Motor neuron (in vitro differentiated cells): ENCODE measurements around the gene WBP1L. TPM values are rescaled to one million over a fixed set of nuclear protein-coding genes. Genes with fewer than 3 reads are reported as not detected.
"Not testable (repeated sequence)": the region's sequence is repeated elsewhere in the genome, so short reads cannot be mapped to it uniquely, and the experiment has no call there.

Source experiments
- ATAC-seq, 8 experiments: fragments of 200-7000 bp; cut with Tn5 transposase; replicated peaks in 6 of 8; 2 replicates each; pipeline ENCODE4 v1.8.0; 2021; ENCODE audit warnings: mild to moderate bottlenecking in 8 of 8, moderate library complexity in 8 of 8
- H3K27ac ChIP-seq, 2 donors: fragments of 250-450 bp; sonication (Bioruptor Pico); 2 replicates each; pipeline ENCODE4 v1.9.0; 2021; ENCODE audit warnings: antibody characterized with exemption in 2 of 2, mild to moderate bottlenecking in 2 of 2, moderate library complexity in 1 of 2
- H3K4me1 ChIP-seq, 2 donors: fragments of 250-450 bp; sonication (Bioruptor Pico); replicated peaks in 1 of 2; 2 replicates each; pipeline ENCODE4 v1.6.1; 2021; ENCODE audit warnings: antibody characterized with exemption in 2 of 2, mild to moderate bottlenecking in 2 of 2, moderate library complexity in 1 of 2
- H3K4me3 ChIP-seq, 5 donors: fragments of 250-450 bp; sonication (Bioruptor Pico); 2 replicates each; pipeline ENCODE4 v1.9.0; 2021; ENCODE audit warnings: antibody characterized with exemption in 5 of 5, mild to moderate bottlenecking in 5 of 5, moderate library complexity in 4 of 5
- WGBS, 10 experiments: fragments of 450-650 bp; shearing (Covaris generic); methylation state at CpG; one replicate each; pipeline ENCODE4 v1.0.0; 2022; 5-methylcytosine and 5-hydroxymethylcytosine counted together
- in situ Hi-C, 9 experiments: fragments of 400-800 bp; cut with MboI; loops; one replicate each; pipeline ENCODE4 v1.15.0; 2021; ENCODE audit warnings: low sequenced_read_pairs in 9 of 9, low pct_unique_long_range_greater_than_20kb in 2 of 9; ENCODE audit not compliant: unreplicated experiment in 9 of 9
- total RNA-seq, 8 experiments: library from RNA; unstranded; fragments of 300-600 nt; gene quantifications; 2 replicates each; pipeline versions ENCODE4 v1.2.3 to v1.2.4, GENCODE V29; 2022

The WBP1L gene
- total RNA-seq, 8 experiments from 2014 or later, result 21.1 to 49.7 (median 26.7) TPM

GRCh38 chr10:102850025-102850518, 106.3 kb downstream of the WBP1L start:
- H3K27ac ChIP-seq, result no peak overlapping the region
- peak in 4 of 8 experiments; percentile 4 to 41 (median 14) for ATAC-seq
- peaks cover 0 to 3% of the 10 kb centered on the region in 2 donors for H3K4me1 ChIP-seq
- H3K4me3 ChIP-seq, result no peak overlapping the region
- in situ Hi-C loops, result no loop called here
- 67 to 100% (median 84%) methylated on average over 2 to 9 of the region's 9 CpGs; no CpG with 5 or more reads in 4 of the 10 experiments for WGBS, 10 experiments

GRCh38 chr10:102853237-102853636, 109.5 kb downstream of the WBP1L start:
- H3K4me1 ChIP-seq, in situ Hi-C loops, H3K27ac ChIP-seq, H3K4me3 ChIP-seq, ATAC-seq: not testable (repeated sequence)
- WGBS, 10 experiments, result 80 to 100% (median 92%) methylated on average over 1 to 5 of the region's 7 CpGs; no CpG with 5 or more reads in 1 of the 10 experiments

- in situ Hi-C loops, H3K4me1 ChIP-seq, H3K4me3 ChIP-seq: not testable (repeated sequence)
- 8 to 68% (median 47%) methylated on average over 2 to 8 of the region's 11 CpGs; no CpG with 5 or more reads in 1 of the 10 experiments for WGBS, 10 experiments
- peak overlapping the region; percentile 29 to 41 for H3K27ac ChIP-seq
- ATAC-seq, result peak; percentile 12 to 83 (median 78)
These were observed 112.1 kb downstream of the WBP1L start for GRCh38 chr10:102855731-102856436.

GRCh38 chr10:102856758-102857424, 113.1 kb downstream of the WBP1L start:
- 33 to 100% (median 94%) methylated on average over 1 to 3 of the region's 3 CpGs; no CpG with 5 or more reads in 3 of the 10 experiments for WGBS, 10 experiments
- in situ Hi-C loops, result no loop called here
- Histone ChIP-seq H3K4me3 (no peak overlapping the region), H3K27ac (no peak overlapping the region), H3K4me1 (peaks cover 6% of the 10 kb centered on the region in 2 donors)
- ATAC-seq, result no peak

- no peak for ATAC-seq
- WGBS, 10 experiments, result 50 to 100% (median 87%) methylated on average over 1 to 2 of the region's 2 CpGs
These were observed 116.2 kb downstream of the WBP1L start for GRCh38 chr10:102859911-102860310.

GRCh38 chr10:102863660-102864059, 119.9 kb downstream of the WBP1L start:
- in situ Hi-C loops, result no loop called here
- H3K4me1 ChIP-seq, result no peaks in the 10 kb centered on the region
- WGBS, 10 experiments, result 60 to 100% (median 86%) methylated on average over 1 to 2 of the region's 2 CpGs; no CpG with 5 or more reads in 1 of the 10 experiments
- no peak for ATAC-seq
- H3K27ac ChIP-seq, result no peak overlapping the region
- no peak overlapping the region for H3K4me3 ChIP-seq

More at GRCh38 chr10:102859911-102860310, 116.2 kb downstream of the WBP1L start:
- H3K27ac ChIP-seq, result no peak overlapping the region
- peaks cover 3 to 6% of the 10 kb centered on the region in 2 donors for H3K4me1 ChIP-seq
- in situ Hi-C loops, result no loop called here
- H3K4me3 ChIP-seq, result no peak overlapping the region

- peaks cover 0 to 4% of the 10 kb centered on the region in 2 donors for H3K4me1 ChIP-seq
- ATAC-seq, result no peak
- no peak overlapping the region for H3K27ac ChIP-seq
- H3K4me3 ChIP-seq, result no peak overlapping the region
- in situ Hi-C loops, result no loop called here
- WGBS, 10 experiments, result 72 to 100% (median 90%) methylated on average over 1 to 3 of the region's 3 CpGs
These were observed 121.9 kb downstream of the WBP1L start for GRCh38 chr10:102865620-102866019.

Other genes with a start within 250 kb of the WBP1L start
- gene ACTR1A, start 241.2 kb upstream of the WBP1L start, total RNA-seq, result 100 to 1,000 TPM in 5 of 8 experiments, 10 to 100 TPM in 3; 70.4 to 138 (median 108) TPM
- 1 to 10 TPM; 2.9 to 9.7 (median 4.8) TPM for gene SUFU, start 240.0 kb upstream of the WBP1L start, total RNA-seq
- 10 to 100 TPM; 42.5 to 84.5 (median 68.6) TPM for gene TRIM8, start 99.5 kb upstream of the WBP1L start, total RNA-seq
- 10 to 100 TPM in 5 of 8 experiments, 1 to 10 TPM in 3; 4.9 to 29.8 (median 19.4) TPM for gene ARL3, start 29.6 kb upstream of the WBP1L start, total RNA-seq
- 10 to 100 TPM in 2 of 8 experiments, 1 to 10 TPM in 6; 1.2 to 21.5 (median 4.9) TPM for gene SFXN2, start 29.3 kb upstream of the WBP1L start, total RNA-seq
- under 1 TPM in 5 of 8 experiments, not detected in 3; 0.09 to 0.71 (median 0.36) TPM for gene CYP17A1, start 93.5 kb downstream of the WBP1L start, total RNA-seq
- 10 to 100 TPM; 10.3 to 33.8 (median 14.5) TPM for gene BORCS7, start 110.3 kb downstream of the WBP1L start, total RNA-seq
- gene AS3MT, start 125.5 kb downstream of the WBP1L start, total RNA-seq, result 1 to 10 TPM in 6 of 8 experiments, under 1 TPM in 2; 0.41 to 8.8 (median 4.9) TPM
- gene CNNM2, start 174.3 kb downstream of the WBP1L start, total RNA-seq, result 10 to 100 TPM in 1 of 8 experiments, 1 to 10 TPM in 7; 4.4 to 11.4 (median 6.2) TPM